NCI-H345 treated with DMSO at 0.1 percent for 48 hours (cell line): ENCODE measurements around the gene SLC25A1.
"Not testable (repeated sequence)": the region's sequence is repeated elsewhere in the genome, so short reads cannot be mapped to it uniquely, and the experiment has no call there.

Experiments used
- DNase-seq: peaks from one replicate; lab custom pipeline; 2025; ENCODE audit not compliant: unreplicated experiment; lab: John Stamatoyannopoulos, UW

The SLC25A1 gene

GRCh38 chr22:19168088-19168890 lies 10.2 kb downstream of the SLC25A1 start:
- DNase-seq, result no peak

GRCh38 chr22:19167106-19167869 lies 11.2 kb downstream of the SLC25A1 start:
- DNase-seq, result no peak

- no peak for DNase-seq
Measured at GRCh38 chr22:19166421-19166820, 12.1 kb downstream of the SLC25A1 start.

GRCh38 chr22:19164425-19164824 lies 14.1 kb downstream of the SLC25A1 start:
- no peak for DNase-seq

- DNase-seq, result not testable (repeated sequence)
Measured at GRCh38 chr22:19158649-19159048, 19.9 kb downstream of the SLC25A1 start.

- not testable (repeated sequence) for DNase-seq
Measured at GRCh38 chr22:19156109-19156508, 22.4 kb downstream of the SLC25A1 start.

GRCh38 chr22:19152942-19153883 lies 25.3 kb downstream of the SLC25A1 start:
- DNase-seq, result no peak

GRCh38 chr22:19151329-19152191 lies 27.0 kb downstream of the SLC25A1 start:
- DNase-seq, result no peak

GRCh38 chr22:19150482-19151328 lies 27.8 kb downstream of the SLC25A1 start:
- no peak for DNase-seq

GRCh38 chr22:19149991-19150390 lies 28.5 kb downstream of the SLC25A1 start, which contains the start of gene GSC2:
TSS of gene GSC2 (minus strand) at chr22:19150292. CDS start at chr22:19150283, 9 bp downstream.
- no peak for DNase-seq

- no peak for DNase-seq
Measured at GRCh38 chr22:19149047-19149883, 29.3 kb downstream of the SLC25A1 start.

- no peak for DNase-seq
Measured at GRCh38 chr22:19148417-19149046, 30.0 kb downstream of the SLC25A1 start.

GRCh38 chr22:19147195-19147780 lies 31.2 kb downstream of the SLC25A1 start:
- DNase-seq, result no peak

GRCh38 chr22:19146215-19146968 lies 32.1 kb downstream of the SLC25A1 start:
- DNase-seq, result no peak

- no peak for DNase-seq
Measured at GRCh38 chr22:19143967-19144400, 34.6 kb downstream of the SLC25A1 start.

- no peak for DNase-seq
Measured at GRCh38 chr22:19143212-19143611, 35.3 kb downstream of the SLC25A1 start.

- DNase-seq, result no peak
Measured at GRCh38 chr22:19142394-19142793, 36.1 kb downstream of the SLC25A1 start.
